Testis (tissue), 2 donors: Measurements from ENCODE around the gene EMC1.

Experiments used
- CTCF ChIP-seq, 3 experiments: fragments of 450-650 bp in 2 of 3; fragments of 200-600 bp in 1 of 3; sonication (generic) in 1 of 3; IDR thresholded peaks; one replicate each; pipeline ENCODE4 v1.5.1; 2016 to 2019; ENCODE audit warnings: antibody characterized with exemption in 3 of 3, mild to moderate bottlenecking in 2 of 3, moderate library complexity in 1 of 3
- POLR2A ChIP-seq: fragments of 450-650 bp; IDR thresholded peaks from one replicate; pipeline ENCODE4 v1.6.1; 2017; ENCODE audit warnings: antibody characterized with exemption, mild to moderate bottlenecking, moderate library complexity

GRCh38 chr1:19262047-19262446, 10.7 kb upstream of the EMC1 start:
- TF ChIP-seq CTCF (IDR thresholded peaks at IDR 0.05) = no peak
- no peak for TF ChIP-seq POLR2A
